ENCODE measurements around the gene FBXL7. TPM values are rescaled to one million over a fixed set of nuclear protein-coding genes. Genes with fewer than 3 reads are reported as not detected.

Gene FBXL7
- total RNA-seq, 1 donor from 2014 or later, result 8.0 TPM

GRCh38 chr5:15799014-15799413 is 299.0 kb downstream of the FBXL7 start:
- intact Hi-C loops (cut with DNase I), result no loop called here
- DNase-seq (no peak), ATAC-seq (no peak)
- H3K4me3 ChIP-seq, result no peak overlapping the region
- no peak for TF ChIP-seq CTCF (IDR thresholded peaks at IDR 0.05)
- H3K27me3 ChIP-seq (ENCODE audit: low read depth), result no peaks in the 10 kb centered on the region
- no peak overlapping the region for H3K27ac ChIP-seq
- no peaks in the 10 kb centered on the region for H3K9me3 ChIP-seq
- H3K4me1 ChIP-seq, result peaks cover 21% of the 10 kb centered on the region
- H3K36me3 ChIP-seq, result no peaks in the 10 kb centered on the region

DNA sequence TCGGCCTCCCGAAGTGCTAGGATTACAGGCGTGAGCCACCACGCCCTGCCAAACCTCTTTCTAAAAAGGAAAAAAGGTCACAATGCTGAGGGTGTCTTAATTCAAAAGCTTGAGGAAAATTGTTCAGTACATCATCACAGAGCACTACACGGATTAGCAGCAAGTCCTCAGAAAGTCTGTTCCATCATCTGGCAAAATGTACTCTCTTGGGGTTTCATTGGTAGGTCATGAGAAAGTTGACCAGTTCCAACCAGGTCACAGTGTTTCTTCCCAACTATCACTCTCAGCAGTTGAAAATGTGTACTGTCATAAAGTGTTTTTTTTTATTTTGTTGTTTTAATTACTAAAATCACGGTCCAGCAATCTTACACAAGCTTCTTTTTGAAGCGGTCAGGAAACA is 299.6 kb downstream of the FBXL7 start:
- Histone ChIP-seq H3K27me3 (ENCODE audit: low read depth) (no peaks in the 10 kb centered on the region), H3K4me1 (peaks cover 15% of the 10 kb centered on the region), H3K36me3 (no peaks in the 10 kb centered on the region), H3K4me3 (no peak overlapping the region), H3K27ac (no peak overlapping the region), H3K9me3 (peaks cover 3% of the 10 kb centered on the region)
- DNase-seq (no peak), ATAC-seq (no peak)
- TF ChIP-seq CTCF (IDR thresholded peaks at IDR 0.05), result no peak
- intact Hi-C loops (cut with DNase I), result no loop called here

- H3K4me3 ChIP-seq, result no peak overlapping the region
- no peak for TF ChIP-seq CTCF (IDR thresholded peaks at IDR 0.05)
- H3K4me1 ChIP-seq, result peaks cover 5% of the 10 kb centered on the region
- no peak for DNase-seq
- H3K36me3 ChIP-seq, result no peaks in the 10 kb centered on the region
- intact Hi-C loops (cut with DNase I), result no loop called here
- no peak for ATAC-seq
- H3K27ac ChIP-seq, result no peak overlapping the region
- H3K9me3 ChIP-seq, result peaks cover 6% of the 10 kb centered on the region
- no peaks in the 10 kb centered on the region for H3K27me3 ChIP-seq (ENCODE audit: low read depth)
These were observed 303.3 kb downstream of the FBXL7 start for GRCh38 chr5:15803280-15803679.

GRCh38 chr5:15806613-15807012 is 306.6 kb downstream of the FBXL7 start:
- ATAC-seq (no peak), DNase-seq (no peak)
- TF ChIP-seq CTCF (IDR thresholded peaks at IDR 0.05), result no peak
- intact Hi-C loops (cut with DNase I), result no loop called here
- H3K27ac ChIP-seq, result no peak overlapping the region
- peaks cover 6% of the 10 kb centered on the region for H3K4me1 ChIP-seq
- H3K4me3 ChIP-seq, result no peak overlapping the region
- H3K36me3 ChIP-seq, result no peaks in the 10 kb centered on the region
- H3K27me3 ChIP-seq (ENCODE audit: low read depth), result no peaks in the 10 kb centered on the region
- H3K9me3 ChIP-seq, result peaks cover 6% of the 10 kb centered on the region

- Histone ChIP-seq H3K27ac (no peak overlapping the region), H3K4me1 (peaks cover 6% of the 10 kb centered on the region), H3K36me3 (no peaks in the 10 kb centered on the region), H3K4me3 (no peak overlapping the region), H3K9me3 (peaks cover 6% of the 10 kb centered on the region), H3K27me3 (ENCODE audit: low read depth) (no peaks in the 10 kb centered on the region)
- no peak for TF ChIP-seq CTCF (IDR thresholded peaks at IDR 0.05)
- no peak for ATAC-seq
- DNase-seq, result no peak
- intact Hi-C loops (cut with DNase I), result no loop called here
These were observed 307.3 kb downstream of the FBXL7 start for GRCh38 chr5:15807248-15807647.

GRCh38 chr5:15807871-15808270 is 307.9 kb downstream of the FBXL7 start:
- no peak for ATAC-seq
- no peaks in the 10 kb centered on the region for H3K27me3 ChIP-seq (ENCODE audit: low read depth)
- peaks cover 6% of the 10 kb centered on the region for H3K4me1 ChIP-seq
- H3K9me3 ChIP-seq, result peaks cover 6% of the 10 kb centered on the region
- no peaks in the 10 kb centered on the region for H3K36me3 ChIP-seq
- no peak overlapping the region for H3K27ac ChIP-seq
- intact Hi-C loops (cut with DNase I), result no loop called here
- DNase-seq, result no peak
- no peak overlapping the region for H3K4me3 ChIP-seq
- TF ChIP-seq CTCF (IDR thresholded peaks at IDR 0.05), result no peak

All from lower lobe of right lung (tissue), 2 donors.